Endodermal cell (in vitro differentiated cells): ENCODE results near the gene SEC11A. TPM values are rescaled to one million over a fixed set of nuclear protein-coding genes. Genes with fewer than 3 reads are reported as not detected.

ENCODE experiments used
- DNase-seq: peaks from one replicate; pipeline ENCODE4 v3.0.0-alpha.2; 2017
- H3K27ac ChIP-seq: 2 replicates; pipeline ENCODE4 v1.5.1; 2013; ENCODE audit warnings: mild to moderate bottlenecking, low read depth, low read length, moderate library complexity
- H3K27me3 ChIP-seq: 2 replicates; pipeline ENCODE4 v1.6.1; 2013; ENCODE audit warnings: mild to moderate bottlenecking, low read length, moderate library complexity; ENCODE audit not compliant: insufficient read depth, control insufficient read depth, poor library complexity, severe bottlenecking
- H3K36me3 ChIP-seq: 2 replicates; pipeline ENCODE4 v1.7.0; 2013; ENCODE audit warnings: mild to moderate bottlenecking, low read length, moderate library complexity; ENCODE audit not compliant: control insufficient read depth, insufficient read depth
- H3K4me1 ChIP-seq: one replicate; pipeline ENCODE4 v1.7.0; 2013; ENCODE audit warnings: low read length; ENCODE audit not compliant: control insufficient read depth, insufficient read depth
- H3K4me3 ChIP-seq: 2 replicates; pipeline ENCODE4 v1.5.1; 2013; ENCODE audit warnings: mild to moderate bottlenecking, low read length, moderate library complexity
- H3K9ac ChIP-seq: 2 replicates; pipeline ENCODE4 v1.6.1; 2013; ENCODE audit warnings: mild to moderate bottlenecking, low read length, moderate library complexity; ENCODE audit not compliant: poor library complexity, severe bottlenecking; ENCODE audit errors: extremely low read depth
- H3K9me3 ChIP-seq: 2 replicates; pipeline ENCODE4 v1.6.1; 2013; ENCODE audit warnings: mild to moderate bottlenecking, low read length, moderate library complexity; ENCODE audit not compliant: control insufficient read depth
- H3K27ac Mint-ChIP-seq: 2 replicates; pipeline ENCODE4 v1.8.0; 2020; ENCODE audit warnings: mixed read lengths
- H3K27me3 Mint-ChIP-seq: 2 replicates; pipeline ENCODE4 v1.8.0; 2021; ENCODE audit warnings: mild to moderate bottlenecking, mixed read lengths; ENCODE audit not compliant: insufficient read depth
- H3K36me3 Mint-ChIP-seq: 2 replicates; pipeline ENCODE4 v1.8.0; 2020; ENCODE audit warnings: low read depth, mixed read lengths
- H3K4me1 Mint-ChIP-seq: 2 replicates; pipeline ENCODE4 v1.8.0; 2020; ENCODE audit warnings: mixed read lengths
- H3K4me3 Mint-ChIP-seq: 2 replicates; pipeline ENCODE4 v1.8.0; 2020; ENCODE audit warnings: mild to moderate bottlenecking, moderate library complexity, mixed read lengths
- H3K9me3 Mint-ChIP-seq: 2 replicates; pipeline ENCODE4 v1.8.0; 2020; ENCODE audit warnings: mild to moderate bottlenecking, mixed read lengths
- CTCF ChIP-seq: fragments of 200-600 bp; sonication (generic); conservative IDR thresholded peaks from 2 replicates; pipeline ENCODE4 v1.5.0; 2021; ENCODE audit warnings: antibody characterized with exemption, mild to moderate bottlenecking
- whole genome bisulfite sequencing, 2 experiments: methylation state at CpG; one replicate each; pipeline versions ENCODE4 v1.1.5 to v1.1.7; 2013; ENCODE audit warnings: missing lambda C conversion rate in 2 of 2, mixed read lengths in 1 of 2; ENCODE audit not compliant: insufficient coverage in 1 of 2, insufficient read length in 1 of 2; 5-methylcytosine and 5-hydroxymethylcytosine counted together
- total RNA-seq, 2 donors: library from RNA; stranded (reverse); fragmentation: NEBNext Ultra II Directional in 1 of 2; extraction: Animal tissue kit (Norgen Biotek cat#: 25700) in 1 of 2; gene quantifications; 2 replicates in 1 of 2; 3 replicates in 1 of 2; pipeline ENCODE4 v1.2.1, GENCODE V29; 2021

Gene SEC11A
- total RNA-seq, 2 donors from 2014 or later = 192 to 197 TPM

- H3K4me3 ChIP-seq = peak within 1 kb of the TSS; percentile 77
- H3K4me3 Mint-ChIP-seq = peak within 1 kb of the TSS; percentile 56
- H3K4me1 Mint-ChIP-seq = peaks cover 30% of the 10 kb centered on the region
- WGBS, 2 experiments = 3 to 8% methylated on average over 23 to 61 of the region's 61 CpGs
- peaks cover 11% of the 10 kb centered on the region for H3K36me3 ChIP-seq
- peak within 1 kb of the TSS; percentile 40 for H3K9ac ChIP-seq
- peak within 1 kb of the TSS; percentile 81 for H3K27ac Mint-ChIP-seq
- peaks cover 5% of the 10 kb centered on the region for H3K36me3 Mint-ChIP-seq
- H3K27ac ChIP-seq = peak within 1 kb of the TSS; percentile 50
- H3K4me1 ChIP-seq = peaks cover 10% of the 10 kb centered on the region
- peak; percentile 87 for TF ChIP-seq CTCF
- no peaks in the 10 kb centered on the region for H3K9me3 ChIP-seq
- peak; percentile 96 for DNase-seq
- H3K9me3 Mint-ChIP-seq = no peaks in the 10 kb centered on the region
- no peaks in the 10 kb centered on the region for H3K27me3 ChIP-seq
- peaks cover 20% of the 10 kb centered on the region for H3K27me3 Mint-ChIP-seq
Measured at GRCh38 chr15:84658080-84658787, 57.7 kb downstream of the SEC11A start, which contains the start of gene NMB. Gene NMB (minus strand): TSS chr15:84658199. CDS start chr15:84658152, 47 bp downstream.

GRCh38 chr15:84657748-84658079 is 58.2 kb downstream of the SEC11A start:
- 26 to 35% methylated on average over 10 to 17 of the region's 17 CpGs for WGBS, 2 experiments
- Histone ChIP-seq H3K4me3 (peak overlapping the region; percentile 77), H3K27me3 (no peaks in the 10 kb centered on the region), H3K9me3 (no peaks in the 10 kb centered on the region), H3K27ac (peak overlapping the region; percentile 22), H3K36me3 (peaks cover 8% of the 10 kb centered on the region), H3K9ac (peak overlapping the region; percentile 40), H3K4me1 (peaks cover 11% of the 10 kb centered on the region)
- DNase-seq = no peak
- no peaks in the 10 kb centered on the region for H3K9me3 Mint-ChIP-seq
- peak overlapping the region; percentile 56 for H3K4me3 Mint-ChIP-seq
- H3K27ac Mint-ChIP-seq = no peak overlapping the region
- H3K36me3 Mint-ChIP-seq = peaks cover 5% of the 10 kb centered on the region
- peaks cover 30% of the 10 kb centered on the region for H3K4me1 Mint-ChIP-seq
- H3K27me3 Mint-ChIP-seq = peaks cover 20% of the 10 kb centered on the region
- no peak for TF ChIP-seq CTCF

GRCh38 chr15:84656972-84657371 is 59.0 kb downstream of the SEC11A start:
- Mint-ChIP-seq H3K4me3 (peak overlapping the region; percentile 56), H3K9me3 (no peaks in the 10 kb centered on the region), H3K27me3 (peaks cover 20% of the 10 kb centered on the region), H3K36me3 (peaks cover 7% of the 10 kb centered on the region), H3K4me1 (peaks cover 30% of the 10 kb centered on the region), H3K27ac (no peak overlapping the region)
- Histone ChIP-seq H3K27ac (no peak overlapping the region), H3K9me3 (no peaks in the 10 kb centered on the region), H3K36me3 (peaks cover 10% of the 10 kb centered on the region), H3K9ac (no peak overlapping the region), H3K4me1 (peaks cover 14% of the 10 kb centered on the region), H3K27me3 (no peaks in the 10 kb centered on the region), H3K4me3 (no peak overlapping the region)
- no peak for DNase-seq
- no peak for TF ChIP-seq CTCF
- WGBS, 2 experiments = 96 to 97% methylated on average over 6 to 7 of the region's 7 CpGs
